CD14-positive monocyte (primary cell): Measurements from ENCODE around the gene VASN. TPM values are rescaled to one million over a fixed set of nuclear protein-coding genes. Genes with fewer than 3 reads are reported as not detected.

Experiments
- DNase-seq, 3 donors: peaks; one replicate each; pipeline ENCODE4 v3.0.0-alpha.2; 2011 to 2022
- H2AFZ ChIP-seq: 2 replicates; pipeline ENCODE4 v1.6.0; 2012; ENCODE audit warnings: mild to moderate bottlenecking, low read depth, low read length, inconsistent platforms; ENCODE audit not compliant: insufficient read depth, poor library complexity, severe bottlenecking
- H3K27ac ChIP-seq, 2 donors: 1 replicate in 1 of 2; 2 replicates in 1 of 2; pipeline ENCODE4 v1.5.1; 2012 to 2013; ENCODE audit warnings: low read length in 2 of 2, control low read depth in 1 of 2, inconsistent platforms in 1 of 2, low read depth in 1 of 2, mild to moderate bottlenecking in 1 of 2
- H3K27me3 ChIP-seq, 2 donors: one replicate each; pipeline versions ENCODE4 v1.6.0 to v1.6.1; 2011 to 2013; ENCODE audit warnings: low read length in 2 of 2; ENCODE audit not compliant: control insufficient read depth in 2 of 2, insufficient read depth in 2 of 2
- H3K36me3 ChIP-seq, 2 donors: replicated peaks in 1 of 2; 1 replicate in 1 of 2; 2 replicates in 1 of 2; pipeline versions ENCODE4 v1.5.1 to v1.6.1; 2012 to 2013; ENCODE audit warnings: low read length in 2 of 2, control low read depth in 1 of 2, inconsistent platforms in 1 of 2, mild to moderate bottlenecking in 1 of 2; ENCODE audit not compliant: insufficient read depth in 2 of 2, control insufficient read depth in 1 of 2
- H3K4me1 ChIP-seq, 2 donors: 1 replicate in 1 of 2; 2 replicates in 1 of 2; pipeline versions ENCODE4 v1.5.1 to v1.6.1; 2012 to 2013; ENCODE audit warnings: low read length in 2 of 2, control low read depth in 1 of 2, inconsistent platforms in 1 of 2, mild to moderate bottlenecking in 1 of 2, moderate library complexity in 1 of 2; ENCODE audit not compliant: insufficient read depth in 2 of 2, control insufficient read depth in 1 of 2
- H3K4me2 ChIP-seq: replicated peaks from 2 replicates; pipeline ENCODE3; 2012; ENCODE audit warnings: low read length, moderate library complexity, mild to moderate bottlenecking; ENCODE audit not compliant: poor library complexity, severe bottlenecking; ENCODE audit errors: extremely low read depth
- H3K4me3 ChIP-seq, 3 experiments: fragments of 200-600 bp in 1 of 3; sonication (generic) in 1 of 3; replicated peaks in 1 of 3; 1 replicate in 2 of 3; 2 replicates in 1 of 3; pipeline ENCODE4 v1.5.1; 2011 to 2013; ENCODE audit warnings: low read length in 3 of 3, mild to moderate bottlenecking in 3 of 3, control low read depth in 2 of 3, low read depth in 2 of 3, inconsistent platforms in 1 of 3, moderate library complexity in 1 of 3
- H3K79me2 ChIP-seq: 2 replicates; pipeline ENCODE4 v1.6.0; 2012; ENCODE audit warnings: mild to moderate bottlenecking, control low read depth, inconsistent platforms, low read length, moderate library complexity; ENCODE audit not compliant: insufficient read depth
- H3K9ac ChIP-seq: 2 replicates; pipeline ENCODE4 v1.6.0; 2017; ENCODE audit warnings: low read length, mild to moderate bottlenecking; ENCODE audit not compliant: insufficient read depth, poor library complexity, severe bottlenecking
- H3K9me3 ChIP-seq, 2 donors: replicated peaks in 1 of 2; 1 replicate in 1 of 2; 2 replicates in 1 of 2; pipeline versions ENCODE4 v1.5.1 to v1.6.1; 2012 to 2013; ENCODE audit warnings: low read length in 2 of 2, control low read depth in 1 of 2; ENCODE audit not compliant: control insufficient read depth in 1 of 2, insufficient read depth in 1 of 2
- H4K20me1 ChIP-seq: 2 replicates; pipeline ENCODE4 v1.6.0; 2012; ENCODE audit warnings: mild to moderate bottlenecking, low read length, control low read depth, moderate library complexity; ENCODE audit not compliant: insufficient read depth
- H3K27ac Mint-ChIP-seq, 7 donors: one replicate each; pipeline ENCODE4 v1.8.0; 2020; ENCODE audit warnings: mild to moderate bottlenecking in 7 of 7, mixed read lengths in 7 of 7, moderate library complexity in 6 of 7, inconsistent platforms in 2 of 7
- H3K27me3 Mint-ChIP-seq, 3 donors: one replicate each; pipeline ENCODE4 v1.8.0; 2021 to 2022; ENCODE audit warnings: low read depth in 3 of 3, mild to moderate bottlenecking in 3 of 3, mixed read lengths in 3 of 3, moderate library complexity in 3 of 3, inconsistent platforms in 1 of 3
- H3K36me3 Mint-ChIP-seq, 2 donors: one replicate each; pipeline ENCODE4 v1.8.0; 2020; ENCODE audit warnings: mixed read lengths in 2 of 2, inconsistent platforms in 1 of 2, mild to moderate bottlenecking in 1 of 2
- H3K4me1 Mint-ChIP-seq: one replicate; pipeline ENCODE4 v1.8.0; 2020; ENCODE audit warnings: mild to moderate bottlenecking, mixed read lengths
- H3K4me3 Mint-ChIP-seq, 2 donors: one replicate each; pipeline ENCODE4 v1.8.0; 2020; ENCODE audit warnings: mild to moderate bottlenecking in 2 of 2, mixed read lengths in 2 of 2, moderate library complexity in 1 of 2
- H3K9me3 Mint-ChIP-seq, 7 donors: one replicate each; pipeline ENCODE4 v1.8.0; 2020 to 2022; ENCODE audit warnings: mixed read lengths in 7 of 7, mild to moderate bottlenecking in 6 of 7, moderate library complexity in 6 of 7, inconsistent platforms in 2 of 7
- CTCF ChIP-seq: fragments of 200-600 bp; IDR thresholded peaks from one replicate; pipeline ENCODE4 v1.8.0; 2022; ENCODE audit warnings: antibody characterized with exemption, mild to moderate bottlenecking
- WGBS: methylation state at CpG from one replicate; pipeline ENCODE4 v1.1.5; 2013; ENCODE audit warnings: missing lambda C conversion rate; ENCODE audit not compliant: insufficient coverage; 5-methylcytosine and 5-hydroxymethylcytosine counted together
- intact Hi-C, 2 donors: fragments of 100-400 bp; cut with micrococcal nuclease; formaldehyde crosslinking; loops; one replicate each; pipeline versions ENCODE4 v1.15.0 to v1.15.1; 2023
- polyA plus RNA-seq, 3 donors: library from polyadenylated mRNA; depleted of rRNA in 1 of 3; unstranded in 2 of 3; stranded (reverse) in 1 of 3; fragments of 300-500 nt in 2 of 3; fragments of >200 nt in 1 of 3; fragmentation: Illumina TruSeq in 2 of 3; gene quantifications; 1 replicate in 2 of 3; 2 replicates in 1 of 3; pipeline ENCODE4 v1.2.3, GENCODE V29; 2012 to 2021

VASN gene
- polyA plus RNA-seq, 3 donors = 0.03 TPM; not detected in 2

GRCh38 chr16:4372578-4373355 lies 1.1 kb downstream of the VASN start:
- Histone ChIP-seq H3K9me3 (no peaks in the 10 kb centered on the region), H3K4me3 (peak overlapping the region in 1 of 3 experiments; percentile 57), H2AFZ (no peak overlapping the region), H3K4me1 (peaks cover 14 to 27% of the 10 kb centered on the region in 2 donors), H3K79me2 (peaks cover 19% of the 10 kb centered on the region), H3K27ac (no peak overlapping the region), H4K20me1 (peaks cover 99% of the 10 kb centered on the region), H3K27me3 (no peaks in the 10 kb centered on the region), H3K36me3 (peaks cover 16 to 32% of the 10 kb centered on the region in 2 donors), H3K9ac (peak overlapping the region; percentile 56), H3K4me2 (peak overlapping the region; percentile 78)
- H3K36me3 Mint-ChIP-seq = peaks cover 8 to 38% of the 10 kb centered on the region in 2 donors
- DNase-seq = no peak
- no peak for TF ChIP-seq CTCF
- H3K27ac Mint-ChIP-seq = no peak overlapping the region
- H3K27me3 Mint-ChIP-seq = peaks cover 2 to 4% (median 3%) of the 10 kb centered on the region in 3 donors
- 90% methylated on average over 3 of the region's 10 CpGs for WGBS
- H3K9me3 Mint-ChIP-seq = no peaks in the 10 kb centered on the region
- H3K4me1 Mint-ChIP-seq = peaks cover 27% of the 10 kb centered on the region
- intact Hi-C loops = no loop called here
- H3K4me3 Mint-ChIP-seq = peak overlapping the region; percentile 70 to 88

GRCh38 chr16:4373356-4373908 lies 1.8 kb downstream of the VASN start:
- no peak for TF ChIP-seq CTCF
- Mint-ChIP-seq H3K36me3 (peaks cover 9 to 36% of the 10 kb centered on the region in 2 donors), H3K27ac (no peak overlapping the region), H3K4me1 (peaks cover 30% of the 10 kb centered on the region), H3K4me3 (no peak overlapping the region), H3K27me3 (peaks cover 2 to 4% (median 3%) of the 10 kb centered on the region in 3 donors), H3K9me3 (no peaks in the 10 kb centered on the region)
- H3K9ac ChIP-seq = no peak overlapping the region
- H2AFZ ChIP-seq = no peak overlapping the region
- 93% methylated on average over 4 of the region's 9 CpGs for WGBS
- H3K4me1 ChIP-seq = peaks cover 14 to 27% of the 10 kb centered on the region in 2 donors
- no peaks in the 10 kb centered on the region for H3K9me3 ChIP-seq
- H3K79me2 ChIP-seq = peaks cover 19% of the 10 kb centered on the region
- no peak overlapping the region for H3K4me2 ChIP-seq
- peaks cover 18 to 31% of the 10 kb centered on the region in 2 donors for H3K36me3 ChIP-seq
- H3K27ac ChIP-seq = no peak overlapping the region
- H4K20me1 ChIP-seq = peaks cover 99% of the 10 kb centered on the region
- no peaks in the 10 kb centered on the region for H3K27me3 ChIP-seq
- H3K4me3 ChIP-seq = no peak overlapping the region
- intact Hi-C loops = no loop called here
- DNase-seq = no peak
